Peyer's patch (tissue), 4 donors: ENCODE data around the gene UNC5B.

Experiments
- CTCF ChIP-seq, 6 experiments: fragments of 450-650 bp in 4 of 6; fragments of 200-600 bp in 2 of 6; sonication (generic) in 1 of 6; IDR thresholded peaks; one replicate each; pipeline ENCODE4 v1.5.1; 2017 to 2019; ENCODE audit warnings: antibody characterized with exemption in 6 of 6, mild to moderate bottlenecking in 3 of 6, moderate library complexity in 1 of 6
- POLR2A ChIP-seq, 2 donors: fragments of 450-650 bp; IDR thresholded peaks; one replicate each; pipeline ENCODE4 v1.5.1; 2017; ENCODE audit warnings: antibody characterized with exemption in 2 of 2, mild to moderate bottlenecking in 2 of 2, moderate library complexity in 2 of 2

- TF ChIP-seq POLR2A (IDR thresholded peaks at IDR 0.05) (no peak), CTCF (IDR thresholded peaks at IDR 0.05) (no peak)
Observed at GRCh38 chr10:71292624-71293445, 80.5 kb downstream of the UNC5B start.
